OCI-LY3 (cell line): ENCODE measurements around the gene DHRS7.

Experiments
- EZH2phosphoT487 ChIP-seq: fragments of 200-600 bp; shearing (Covaris generic); IDR thresholded peaks from 2 replicates; pipeline ENCODE4 v1.6.1; 2018; ENCODE audit warnings: antibody characterized with exemption, mixed run types, low read depth
- TF ChIP-seq, protein P1 (sequence below): fragments of 200-600, 300-600 bp; sonication (generic); IDR thresholded peaks from 2 replicates; pipeline ENCODE4 v1.5.1; 2014; ENCODE audit warnings: antibody characterized with exemption, low read length, low read depth

- TF ChIP-seq, protein P1, sequence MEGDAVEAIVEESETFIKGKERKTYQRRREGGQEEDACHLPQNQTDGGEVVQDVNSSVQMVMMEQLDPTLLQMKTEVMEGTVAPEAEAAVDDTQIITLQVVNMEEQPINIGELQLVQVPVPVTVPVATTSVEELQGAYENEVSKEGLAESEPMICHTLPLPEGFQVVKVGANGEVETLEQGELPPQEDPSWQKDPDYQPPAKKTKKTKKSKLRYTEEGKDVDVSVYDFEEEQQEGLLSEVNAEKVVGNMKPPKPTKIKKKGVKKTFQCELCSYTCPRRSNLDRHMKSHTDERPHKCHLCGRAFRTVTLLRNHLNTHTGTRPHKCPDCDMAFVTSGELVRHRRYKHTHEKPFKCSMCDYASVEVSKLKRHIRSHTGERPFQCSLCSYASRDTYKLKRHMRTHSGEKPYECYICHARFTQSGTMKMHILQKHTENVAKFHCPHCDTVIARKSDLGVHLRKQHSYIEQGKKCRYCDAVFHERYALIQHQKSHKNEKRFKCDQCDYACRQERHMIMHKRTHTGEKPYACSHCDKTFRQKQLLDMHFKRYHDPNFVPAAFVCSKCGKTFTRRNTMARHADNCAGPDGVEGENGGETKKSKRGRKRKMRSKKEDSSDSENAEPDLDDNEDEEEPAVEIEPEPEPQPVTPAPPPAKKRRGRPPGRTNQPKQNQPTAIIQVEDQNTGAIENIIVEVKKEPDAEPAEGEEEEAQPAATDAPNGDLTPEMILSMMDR: no peak
- no peak for TF ChIP-seq EZH2phosphoT487
These were observed 5.8 kb upstream of the DHRS7 start for GRCh38 chr14:60170948-60171347.
